Activated CD8-positive, alpha-beta memory T cell treated with anti-CD3 and anti-CD28 coated beads, Interleukin-2, amount 50 U/mL, for 1 hour (primary cell): Measurements from ENCODE around the gene SHISA5.

Experiments
- DNase-seq: peaks from one replicate; pipeline ENCODE4 v3.0.0-alpha.2; 2020; ENCODE audit errors: extremely low read depth

The SHISA5 gene

DNA sequence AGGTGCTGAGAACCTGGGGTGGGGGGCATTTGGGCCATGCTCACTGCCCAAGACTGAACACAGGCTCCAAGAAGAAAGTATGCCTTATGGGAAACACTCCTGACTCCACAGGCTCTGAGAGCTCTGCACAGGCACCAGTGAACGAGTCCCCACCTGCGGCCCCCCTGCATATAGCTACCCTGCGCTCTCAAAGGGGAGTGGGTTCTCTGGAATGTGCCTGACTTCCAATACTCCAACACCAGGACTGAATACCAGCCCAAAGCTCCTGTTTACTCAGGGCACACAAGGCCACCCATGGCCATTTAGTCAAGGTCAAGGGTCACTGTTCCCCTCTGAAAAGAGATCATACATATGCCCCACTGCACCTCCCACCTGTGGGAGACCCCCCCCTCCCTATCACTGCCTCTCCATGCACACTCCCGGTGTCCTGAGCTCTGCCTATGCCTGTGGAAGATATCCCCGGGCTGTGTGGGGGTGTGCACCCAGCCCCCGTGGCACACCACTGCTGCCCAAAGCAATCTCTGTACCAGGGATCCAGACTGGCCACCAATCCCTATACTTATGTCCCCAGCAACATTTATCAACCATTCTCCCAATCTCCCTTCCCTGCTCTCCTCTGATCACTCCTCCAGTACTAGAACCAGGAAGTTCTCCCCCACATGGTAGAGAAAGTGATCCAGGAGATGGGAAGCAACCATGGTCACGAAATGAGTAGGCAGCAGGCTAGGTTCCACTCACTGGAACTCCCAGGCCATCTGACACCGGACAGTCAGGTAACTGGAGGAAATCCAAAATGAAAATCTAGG lies 72.5 kb downstream of the SHISA5 start:
- DNase-seq, result no peak

DNA sequence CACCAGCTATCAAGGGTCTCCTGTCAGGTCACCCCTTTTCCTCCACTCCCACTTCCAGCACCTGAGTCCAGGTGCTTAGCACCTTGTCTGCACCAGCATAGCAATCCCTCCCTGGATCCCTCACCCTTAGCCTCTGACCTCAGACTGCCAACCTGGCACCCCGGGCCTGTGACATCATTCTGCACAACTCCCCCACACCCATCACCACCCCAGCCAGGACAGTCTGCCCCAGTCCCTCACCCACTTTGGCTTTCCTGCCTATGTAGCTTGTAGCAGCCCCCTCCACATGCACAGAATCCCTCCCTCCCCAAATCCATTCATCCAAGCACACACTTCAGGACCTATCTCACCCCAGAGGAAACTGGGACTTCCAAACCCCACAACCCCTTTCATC lies 73.3 kb downstream of the SHISA5 start:
- no peak for DNase-seq

DNA sequence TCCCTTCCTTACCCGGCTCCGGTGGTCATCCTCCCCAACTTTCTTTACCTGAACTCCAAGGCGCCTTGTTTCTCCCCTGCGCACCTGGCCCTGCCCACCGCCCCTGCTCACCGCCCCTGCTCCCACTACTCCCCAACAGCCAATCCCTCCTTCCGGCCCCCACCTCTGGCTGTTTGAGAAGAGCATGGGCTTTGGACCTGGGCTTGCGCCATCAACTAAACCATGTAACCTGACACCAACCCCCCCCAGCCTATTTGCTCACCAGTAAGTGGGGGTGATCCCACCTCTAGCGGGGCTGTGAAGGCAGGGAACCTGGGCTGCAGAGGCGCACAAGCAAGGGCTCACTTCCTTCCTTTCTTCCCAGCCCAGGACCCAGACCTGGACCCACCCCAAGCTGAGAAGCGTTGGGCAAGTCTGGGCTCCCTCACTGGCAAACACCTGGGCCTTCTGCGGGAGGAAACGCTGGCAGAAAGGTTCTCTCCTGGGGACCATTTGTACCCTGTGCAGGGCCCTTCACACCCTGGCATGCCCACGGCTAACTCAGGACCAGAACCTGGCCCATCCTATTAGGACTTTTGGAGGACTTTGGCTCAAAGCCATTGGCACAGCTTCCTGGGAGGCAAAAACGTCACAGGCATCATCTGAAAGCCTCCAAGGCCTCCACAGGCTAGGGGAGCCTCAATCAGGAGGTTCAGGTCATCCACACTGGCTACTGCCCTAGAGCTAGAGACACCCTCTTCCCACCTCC lies 73.8 kb downstream of the SHISA5 start, which contains the start of gene PLXNB1:
Gene PLXNB1 (minus strand): TSS at position 127 of the 748 bp plus-strand sequence. CDS start 5,475 bp downstream, outside the sequence.
- DNase-seq, result no peak

DNA sequence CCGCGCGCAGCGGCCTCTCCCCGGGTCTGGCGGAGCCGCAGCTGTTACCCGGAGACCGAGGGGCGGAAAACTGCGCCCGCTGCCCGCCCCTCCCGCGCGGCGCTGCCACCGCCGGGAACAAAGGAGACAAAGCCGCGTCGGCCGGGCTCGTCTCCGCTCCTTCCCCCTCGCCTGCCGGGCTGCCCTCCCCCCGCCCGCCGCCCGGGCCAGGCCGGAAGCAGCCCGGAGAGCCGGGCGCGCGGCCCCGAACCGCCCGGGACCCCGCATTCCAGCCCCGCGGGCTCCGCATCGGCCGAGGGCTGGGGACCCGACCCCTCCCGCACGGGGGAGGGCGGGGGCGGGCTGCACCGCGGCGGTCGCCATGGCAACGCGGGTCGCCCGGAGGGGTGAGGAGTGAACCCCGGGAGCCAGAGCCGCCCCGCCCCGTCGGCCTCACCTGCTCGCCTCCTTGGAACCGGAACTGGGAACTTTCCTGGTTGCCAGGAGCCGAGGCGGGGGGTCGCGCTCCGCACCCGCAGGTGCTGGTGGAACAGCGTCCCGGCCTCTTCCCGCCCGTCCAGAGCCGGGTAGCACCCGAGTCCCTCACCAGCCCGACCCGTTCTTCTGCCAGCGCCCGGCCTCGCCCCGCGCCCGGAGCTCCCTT lies 74.5 kb downstream of the SHISA5 start:
- DNase-seq, result no peak

DNA sequence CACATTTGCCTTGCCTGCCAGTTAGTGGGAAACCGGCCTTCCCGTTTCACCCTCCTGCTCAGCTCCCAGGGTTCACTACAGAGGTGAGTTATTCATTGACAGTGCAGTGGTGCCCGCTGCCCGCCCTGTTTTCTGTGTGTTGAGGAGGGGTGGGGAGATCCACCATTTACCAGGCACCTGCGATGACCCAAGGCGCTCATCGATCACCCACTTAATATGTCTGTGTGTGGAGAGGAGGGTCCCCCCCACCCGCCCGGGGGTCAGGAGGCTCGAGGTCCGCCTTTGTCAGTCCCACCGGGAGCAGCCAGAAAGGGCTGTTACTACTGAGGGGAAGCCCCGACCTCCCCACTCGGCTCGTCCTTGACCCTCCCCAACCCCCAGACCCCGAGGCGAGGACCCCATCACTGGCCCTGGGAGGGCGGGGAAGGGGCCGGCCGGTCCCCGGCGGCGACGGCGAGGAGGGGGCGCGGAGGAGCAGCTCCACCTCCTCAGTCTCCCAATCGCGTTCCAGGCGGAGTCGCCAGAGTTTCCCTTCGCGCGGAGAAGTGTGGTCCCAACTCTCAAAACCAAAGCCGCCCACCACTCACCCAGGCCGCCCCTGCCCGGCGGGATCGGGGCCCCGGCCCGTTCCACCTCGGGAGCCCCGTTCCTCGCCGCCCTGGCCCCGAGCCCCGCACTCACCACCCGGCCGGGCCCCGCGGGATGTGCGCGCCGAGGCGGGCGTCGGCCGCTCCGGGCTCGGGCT lies 75.2 kb downstream of the SHISA5 start:
- no peak for DNase-seq

DNA sequence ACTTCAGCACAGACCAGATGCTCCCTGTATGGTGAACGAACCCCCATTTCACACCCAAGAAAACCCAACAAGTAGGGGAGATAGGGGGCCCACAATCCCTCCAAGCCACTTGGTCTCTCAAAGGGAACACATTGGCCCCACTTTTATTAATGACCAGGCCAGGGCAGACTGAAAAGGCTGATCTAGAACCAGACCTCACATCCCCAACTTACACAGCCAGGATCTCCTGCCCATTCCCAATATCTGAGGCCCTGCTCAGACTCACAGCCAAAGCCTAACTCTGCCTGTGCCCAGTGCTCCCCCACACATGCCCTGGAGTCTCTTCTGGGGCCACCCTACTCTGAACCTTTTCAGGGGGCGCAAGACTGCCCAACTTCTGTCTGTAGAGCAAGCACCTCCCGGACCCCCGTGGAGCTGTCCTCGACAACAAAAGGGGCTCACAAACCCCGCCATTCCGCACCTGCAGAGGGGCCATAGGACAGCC lies 75.8 kb downstream of the SHISA5 start:
- no peak for DNase-seq

DNA sequence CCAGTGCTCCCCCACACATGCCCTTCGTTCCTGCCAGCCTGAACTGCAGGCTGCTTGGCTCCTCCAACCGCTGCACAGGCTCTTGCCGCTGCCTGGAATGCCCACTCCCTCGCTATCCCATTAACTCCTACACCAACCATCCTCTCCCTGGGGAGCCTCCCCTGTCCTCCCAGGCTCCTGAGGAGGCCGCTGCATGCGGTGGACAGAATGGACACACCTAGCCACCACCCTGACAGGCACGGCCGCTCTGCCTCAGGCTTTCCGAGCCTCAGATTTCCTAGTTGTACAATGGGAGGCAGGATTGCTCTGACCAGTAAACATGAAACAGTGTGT lies 76.4 kb downstream of the SHISA5 start:
- no peak for DNase-seq

DNA sequence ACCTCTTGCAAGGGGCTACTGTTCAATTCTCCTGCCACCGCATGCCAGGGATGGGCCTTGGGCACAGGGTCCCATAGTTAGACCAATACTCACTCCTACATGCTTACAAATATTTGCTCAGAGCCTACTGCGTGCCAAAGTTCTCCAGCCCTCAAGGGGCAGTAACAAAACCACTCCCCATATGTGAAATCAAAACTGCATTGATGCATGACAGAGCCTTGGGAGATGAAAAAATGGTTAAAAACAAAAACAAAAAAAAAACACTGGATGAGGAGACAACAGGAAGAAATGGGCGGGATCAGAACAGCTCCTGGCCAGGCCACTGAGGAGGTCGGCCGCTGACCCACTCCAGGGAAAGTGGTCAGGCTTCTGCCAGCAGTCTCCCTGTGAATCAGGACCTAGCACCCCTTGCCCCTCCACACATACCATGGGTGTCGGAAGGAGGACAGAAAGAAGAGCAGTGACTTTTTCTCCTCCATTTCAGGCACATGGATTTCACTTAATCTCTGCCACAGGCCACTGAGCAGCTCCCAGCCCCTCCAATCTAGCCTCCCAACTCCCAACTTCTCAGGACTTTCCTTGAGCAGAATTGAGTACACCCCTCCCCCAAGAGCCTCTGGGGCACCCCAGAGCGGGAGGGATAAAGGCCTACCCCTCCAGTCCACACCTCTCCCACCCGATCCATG lies 76.9 kb downstream of the SHISA5 start:
- no peak for DNase-seq

DNA sequence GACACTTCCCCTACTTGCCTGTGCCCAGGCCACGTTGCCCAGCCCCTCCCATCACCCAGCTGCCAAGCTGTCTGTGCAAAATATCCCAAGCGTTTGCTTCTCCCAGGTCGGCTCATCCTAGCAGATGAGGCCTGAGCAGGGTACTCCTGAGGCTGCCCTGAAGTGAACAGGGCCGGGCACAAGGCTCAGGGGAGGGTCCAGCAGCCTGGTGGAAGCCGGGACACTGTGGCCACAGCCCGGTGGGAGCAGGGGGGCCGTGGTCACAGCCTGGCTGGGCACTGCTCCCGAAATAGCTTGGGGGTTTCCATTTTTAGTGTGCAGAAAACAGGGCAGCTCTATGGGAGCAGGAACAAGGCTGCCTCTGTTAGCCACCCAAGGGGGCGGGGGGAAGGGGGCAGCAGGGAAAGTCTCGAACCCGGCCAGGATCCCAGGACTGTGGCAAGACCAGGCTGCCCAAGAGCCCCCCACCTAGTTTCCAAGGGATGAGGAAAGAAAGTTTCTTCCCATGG lies 77.5 kb downstream of the SHISA5 start:
- no peak for DNase-seq

DNA sequence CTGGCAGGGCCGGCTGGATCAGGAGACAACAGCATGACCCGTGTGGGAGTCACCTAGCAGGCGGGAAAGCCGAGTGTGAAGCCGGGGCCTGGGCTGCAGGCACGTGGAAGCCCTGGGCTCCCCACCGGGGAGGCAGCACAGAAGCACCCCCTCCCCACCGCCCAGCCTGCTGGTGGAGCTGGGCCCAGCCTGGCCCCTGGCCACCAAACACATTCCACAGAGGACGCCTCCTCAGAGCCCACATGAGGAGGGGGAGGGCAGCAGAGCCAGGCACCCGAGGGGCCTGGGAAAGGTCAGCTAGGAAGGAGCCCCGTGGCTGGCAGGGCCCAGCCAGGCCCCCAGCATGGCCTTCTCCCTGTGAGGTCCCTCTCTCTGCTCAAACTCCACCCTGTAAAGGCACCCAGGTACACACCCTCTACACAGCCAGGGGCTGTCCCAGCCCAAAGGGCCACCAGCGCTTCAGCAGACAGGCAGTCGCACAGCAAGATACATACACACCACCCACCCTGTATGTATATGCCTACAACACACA lies 78.6 kb downstream of the SHISA5 start:
- no peak for DNase-seq

DNA sequence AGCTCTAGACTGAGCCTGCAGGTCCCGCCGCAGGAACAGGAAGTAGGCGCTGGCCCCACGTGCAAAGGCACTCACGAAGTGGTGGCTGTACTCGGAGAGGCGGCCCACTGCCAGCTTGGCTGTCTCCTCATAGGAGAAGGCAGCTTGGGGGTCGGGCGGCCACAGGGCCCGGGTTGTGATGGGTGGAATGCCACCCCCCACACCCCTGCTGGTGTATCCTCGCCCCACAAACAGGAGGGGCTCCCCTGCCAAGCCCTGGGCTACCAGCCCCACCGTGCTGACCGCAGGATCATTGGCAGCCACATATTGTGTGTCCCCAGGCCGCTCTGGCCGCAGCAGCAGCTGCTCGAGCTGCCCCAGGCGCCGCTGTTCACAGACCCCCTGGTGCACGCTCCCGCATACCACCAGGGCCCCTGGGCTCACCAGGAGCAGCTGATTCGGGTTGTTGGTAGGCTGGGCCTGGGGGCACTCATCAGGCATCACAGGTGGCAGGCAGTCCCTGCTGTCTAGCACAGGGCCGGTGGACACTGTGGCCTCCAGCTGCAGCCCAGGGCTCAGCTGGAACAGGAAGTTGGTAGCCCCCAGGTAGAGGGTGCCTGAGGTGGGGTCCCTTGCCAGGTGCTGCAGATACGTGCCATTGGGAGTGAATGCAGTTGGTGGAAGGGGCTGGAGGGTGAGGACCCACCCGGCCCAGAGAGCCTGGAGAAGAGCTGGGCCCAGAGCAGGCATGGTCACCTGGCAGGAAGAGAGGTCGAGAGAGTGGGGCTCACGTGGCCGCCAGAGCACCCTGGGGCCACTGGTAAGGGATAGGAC lies 79.9 kb downstream of the SHISA5 start:
- no peak for DNase-seq

DNA sequence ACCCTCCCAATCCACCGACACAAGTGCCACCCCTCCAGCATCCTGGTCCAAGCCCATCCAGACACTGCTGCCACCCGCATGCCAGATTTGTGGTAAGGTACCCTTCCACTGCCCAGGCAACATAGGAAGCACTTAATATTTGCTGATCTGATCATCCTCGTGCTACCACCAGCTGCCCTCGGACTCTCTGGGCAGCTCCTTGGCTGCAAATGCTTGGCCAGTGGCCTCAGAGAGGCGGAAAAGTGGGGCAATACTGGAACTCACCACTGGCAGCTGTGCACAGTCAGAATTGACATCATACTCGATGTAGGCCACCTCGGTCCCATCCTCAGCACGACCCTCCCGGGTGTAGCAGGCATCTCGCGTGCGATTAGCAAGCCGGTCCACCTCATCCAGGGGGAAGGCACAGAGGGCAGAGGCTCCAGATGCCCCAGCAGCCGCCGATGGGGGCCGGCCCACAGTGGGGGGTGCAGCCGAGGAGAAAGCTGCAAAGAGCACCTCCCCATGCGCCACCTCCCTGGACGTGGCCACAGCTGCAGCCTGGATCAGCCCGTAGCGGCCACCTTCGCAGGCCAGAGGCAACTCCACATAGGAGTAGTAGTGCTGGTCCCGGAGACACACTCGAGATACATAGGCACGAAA lies 80.6 kb downstream of the SHISA5 start:
- no peak for DNase-seq

DNA sequence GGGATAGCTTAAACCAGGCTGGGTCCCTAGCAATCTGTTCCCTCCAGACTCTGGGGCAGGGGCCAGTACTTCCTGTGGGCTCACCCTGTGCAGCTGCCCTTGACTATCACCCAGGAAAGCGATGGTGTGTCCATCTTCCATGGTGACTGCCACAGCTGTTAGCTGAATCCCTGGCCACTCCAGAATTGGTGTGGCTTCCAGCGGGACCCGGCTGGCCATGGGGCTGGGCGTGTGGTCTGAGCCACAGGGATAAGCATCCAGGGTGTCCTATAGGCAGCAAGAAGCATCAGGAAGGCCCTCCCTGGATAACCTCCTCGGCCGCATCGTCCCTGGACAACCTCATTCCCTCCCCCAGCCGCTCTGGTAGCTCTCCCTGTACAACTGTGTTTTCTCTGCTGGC lies 81.3 kb downstream of the SHISA5 start:
- no peak for DNase-seq

DNA sequence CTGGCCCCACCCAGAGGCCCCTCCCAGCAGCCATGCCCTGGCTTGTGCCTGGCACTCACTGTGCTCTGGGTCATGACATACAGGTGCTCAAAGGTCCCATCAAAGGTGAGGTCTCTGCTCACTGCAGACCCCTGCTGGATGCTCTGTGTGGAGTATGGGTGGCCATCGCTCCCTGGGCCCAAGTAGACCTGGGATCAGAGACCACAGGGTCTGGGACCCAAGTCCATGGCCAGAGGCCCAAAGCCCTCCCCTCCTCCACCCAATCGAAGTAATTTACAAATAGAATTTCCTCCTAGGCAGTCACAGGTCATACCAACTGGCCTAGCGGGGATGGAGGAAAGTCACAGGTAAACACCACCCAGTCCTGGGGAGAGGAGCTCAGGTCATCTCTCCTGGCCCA lies 81.7 kb downstream of the SHISA5 start:
- no peak for DNase-seq

DNA sequence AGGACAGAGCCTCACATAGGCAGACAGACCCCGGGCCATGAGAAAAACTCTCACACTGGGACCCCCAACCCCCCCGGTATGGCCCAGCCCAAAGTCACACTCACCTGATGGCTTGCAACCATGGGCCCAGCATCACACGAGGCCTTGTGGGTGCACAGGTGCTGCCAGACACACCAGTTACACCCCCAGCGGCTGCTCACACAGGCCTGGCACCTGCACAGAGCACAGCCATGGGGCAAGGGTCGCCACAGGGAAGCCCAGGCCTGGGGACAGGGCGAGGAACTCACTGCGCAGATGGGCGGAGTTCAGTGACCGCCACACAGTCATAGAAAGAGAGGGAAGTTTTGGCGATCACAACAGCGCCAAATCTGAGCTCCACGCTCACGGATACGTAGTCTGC lies 83.4 kb downstream of the SHISA5 start:
- no peak for DNase-seq

DNA sequence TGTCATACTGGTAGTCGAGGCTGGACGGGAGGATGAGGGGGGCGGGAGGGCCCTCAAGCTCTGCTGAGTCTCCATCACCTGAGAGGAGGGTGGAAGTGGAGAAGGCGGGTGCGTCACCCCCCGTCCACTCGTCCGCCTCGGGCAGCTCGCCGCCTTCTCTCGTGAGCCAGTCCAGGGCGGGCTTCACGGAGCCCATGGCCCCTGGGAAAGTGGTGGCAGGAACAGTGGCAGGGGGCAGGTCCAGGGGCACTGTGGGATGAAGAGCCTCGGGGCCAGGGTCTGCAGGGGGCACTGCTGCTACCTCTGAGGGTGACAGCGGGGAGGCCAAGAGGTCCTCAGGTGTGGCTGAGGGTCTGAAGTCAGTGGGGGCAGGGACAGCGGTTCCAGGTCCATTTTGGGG lies 84.4 kb downstream of the SHISA5 start:
- no peak for DNase-seq

DNA sequence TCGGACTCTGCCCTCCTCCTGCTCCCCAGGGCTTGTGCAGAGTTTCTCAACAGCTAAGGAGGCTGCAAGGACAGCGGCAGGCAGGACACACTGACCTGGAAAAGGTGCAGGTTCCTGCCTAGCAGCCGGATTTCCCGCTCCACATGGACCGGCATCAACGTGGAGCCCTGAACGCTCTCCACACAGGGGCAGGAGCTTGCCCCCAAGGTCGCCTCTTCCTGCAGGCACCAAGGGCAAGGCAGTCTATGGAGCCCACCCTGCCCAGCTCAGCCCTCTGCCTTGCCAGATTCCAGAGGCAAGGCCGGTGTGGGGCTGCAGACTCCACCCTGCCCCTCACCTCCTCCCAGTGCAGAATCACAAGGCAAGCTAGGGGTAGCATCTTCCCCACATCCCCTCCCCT lies 84.8 kb downstream of the SHISA5 start:
- DNase-seq, result no peak

DNA sequence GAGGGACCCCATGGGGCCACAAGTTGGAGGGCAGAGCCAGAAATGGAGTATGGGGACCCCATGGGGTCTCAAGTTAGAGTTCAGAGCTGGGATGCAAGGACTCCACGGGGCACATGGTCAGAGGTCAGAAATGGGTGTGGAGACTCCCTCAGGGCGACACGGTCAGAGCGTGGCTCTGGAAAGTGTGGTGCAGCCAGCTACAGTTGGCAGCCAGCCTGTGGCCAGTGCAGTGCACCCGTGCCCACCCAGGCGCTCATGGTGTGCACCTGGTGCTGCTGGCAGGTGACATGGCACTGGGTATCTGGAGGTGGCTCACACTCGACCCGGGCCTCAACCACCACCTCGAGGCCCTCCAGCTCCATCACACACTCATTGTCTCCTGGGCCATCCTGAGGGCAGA lies 85.3 kb downstream of the SHISA5 start:
- no peak for DNase-seq

DNA sequence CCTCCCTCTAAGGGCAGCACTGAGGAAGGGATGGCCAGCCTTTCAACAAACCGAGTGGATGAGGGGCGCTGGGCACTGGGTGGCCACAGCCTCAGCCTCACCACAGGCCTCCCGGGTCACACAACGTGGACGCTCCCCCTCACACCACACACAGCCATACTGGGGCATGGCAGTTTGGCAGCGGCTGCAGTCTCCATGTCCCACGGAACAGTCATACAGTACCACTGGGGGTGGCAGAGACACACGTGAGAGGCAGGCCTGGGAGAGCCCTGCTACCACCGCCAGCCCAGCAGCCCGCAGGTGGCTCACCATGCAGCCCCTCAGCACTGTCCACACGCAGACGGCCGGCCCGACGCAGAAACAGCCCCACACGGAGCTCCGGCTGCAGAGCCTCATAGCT lies 85.8 kb downstream of the SHISA5 start:
- no peak for DNase-seq
